ENCODE data around the gene NUMB. TPM values are rescaled to one million over a fixed set of nuclear protein-coding genes. Genes with fewer than 3 reads are reported as not detected.

NUMB gene
- total RNA-seq, 6 donors from 2014 or later, result 85.6 to 169 (median 118) TPM

- H3K27me3 ChIP-seq, result no peaks in the 10 kb centered on the region
- TF ChIP-seq CTCF (IDR thresholded peaks at IDR 0.05) (no peak), POLR2AphosphoS5 (IDR thresholded peaks at IDR 0.05) (no peak), POLR2A (IDR thresholded peaks at IDR 0.05) (no peak)
- peak overlapping the region in 3 of 4 donors; percentile 45 to 67 (median 52) for H3K4me3 ChIP-seq
- no peak for ATAC-seq (ENCODE audit: low FRiP score in 2 of 2)
- H3K9me3 ChIP-seq, result no peaks in the 10 kb centered on the region
- 67 to 77% methylated on average over 18 of the region's 18 CpGs for WGBS, 2 donors
- H3K36me3 ChIP-seq, result no peaks in the 10 kb centered on the region
- H3K4me1 ChIP-seq, result peaks cover 0 to 27% (median 12%) of the 10 kb centered on the region in 4 donors
- H3K27ac ChIP-seq, result peak overlapping the region in 1 of 4 donors; percentile 20
- no peak for DNase-seq
Measured at GRCh38 chr14:73246387-73247150, 211.8 kb downstream of the NUMB start.

GRCh38 chr14:73245480-73246325 is 212.6 kb downstream of the NUMB start:
- H3K4me3 ChIP-seq, result peak overlapping the region; percentile 45 to 67 (median 54)
- 9 to 35% methylated on average over 4 to 35 of the region's 64 CpGs for WGBS, 2 donors
- no peaks in the 10 kb centered on the region for H3K36me3 ChIP-seq
- DNase-seq, result peak; percentile 76 to 92
- no peaks in the 10 kb centered on the region for H3K27me3 ChIP-seq
- TF ChIP-seq POLR2AphosphoS5 (IDR thresholded peaks at IDR 0.05) (peak in 1 of 2 donors; percentile 37), CTCF (IDR thresholded peaks at IDR 0.05) (no peak), POLR2A (IDR thresholded peaks at IDR 0.05) (peak in 1 of 4 donors; percentile 39)
- H3K9me3 ChIP-seq, result no peaks in the 10 kb centered on the region
- H3K4me1 ChIP-seq, result peaks cover 0 to 36% (median 17%) of the 10 kb centered on the region in 4 donors
- peak overlapping the region in 2 of 4 donors; percentile 5 to 20 for H3K27ac ChIP-seq
- ATAC-seq (ENCODE audit: low FRiP score in 2 of 2), result peak; percentile 82 to 87

GRCh38 chr14:73244541-73245290 is 213.6 kb downstream of the NUMB start:
- Histone ChIP-seq H3K27ac (no peak overlapping the region), H3K4me3 (no peak overlapping the region), H3K27me3 (peaks cover 0 to 4% (median 1%) of the 10 kb centered on the region in 4 donors), H3K36me3 (no peaks in the 10 kb centered on the region), H3K4me1 (peaks cover 3 to 46% (median 26%) of the 10 kb centered on the region in 4 donors), H3K9me3 (no peaks in the 10 kb centered on the region)
- no peak for ATAC-seq (ENCODE audit: low FRiP score in 2 of 2)
- no peak for DNase-seq
- 81 to 88% methylated on average over 13 to 14 of the region's 14 CpGs for WGBS, 2 donors
- TF ChIP-seq EP300 (IDR thresholded peaks at IDR 0.05) (no peak), POLR2AphosphoS5 (IDR thresholded peaks at IDR 0.05) (no peak), CTCF (IDR thresholded peaks at IDR 0.05) (no peak), POLR2A (IDR thresholded peaks at IDR 0.05) (no peak)

DNA sequence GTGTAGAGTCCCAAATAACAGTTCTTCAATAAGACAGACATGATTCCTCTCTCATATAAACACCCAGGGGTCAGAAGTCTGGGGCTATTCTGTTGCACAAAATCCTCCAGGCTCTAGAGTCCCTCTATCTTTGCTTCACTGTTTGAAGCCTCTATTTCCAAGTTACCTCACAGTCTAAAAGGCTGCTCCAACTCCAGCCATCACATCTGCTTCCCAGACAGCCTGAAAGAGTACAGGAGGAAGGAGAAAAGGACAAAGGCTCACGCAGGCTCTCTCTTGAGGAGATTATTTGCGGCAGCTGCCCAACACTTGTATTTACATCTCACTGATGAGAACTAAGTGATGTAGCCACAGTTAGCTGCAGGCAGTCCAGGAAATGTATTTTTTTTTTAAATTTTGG is 214.6 kb downstream of the NUMB start:
- Histone ChIP-seq H3K9me3 (no peaks in the 10 kb centered on the region), H3K27me3 (peaks cover 0 to 7% (median 2%) of the 10 kb centered on the region in 4 donors), H3K36me3 (no peaks in the 10 kb centered on the region), H3K27ac (no peak overlapping the region), H3K4me3 (no peak overlapping the region), H3K4me1 (peaks cover 10 to 55% (median 36%) of the 10 kb centered on the region in 4 donors)
- ATAC-seq (ENCODE audit: low FRiP score in 2 of 2) (no peak), DNase-seq (no peak)
- TF ChIP-seq EP300 (IDR thresholded peaks at IDR 0.05) (no peak), POLR2AphosphoS5 (IDR thresholded peaks at IDR 0.05) (no peak), POLR2A (IDR thresholded peaks at IDR 0.05) (no peak)
- 98 to 100% methylated on average over 2 of the region's 2 CpGs for WGBS, 2 donors
